Spinal cord (tissue), 10 donors: ENCODE results near the gene METTL16. TPM values are rescaled to one million over a fixed set of nuclear protein-coding genes. Genes with fewer than 3 reads are reported as not detected.

Experiments used
- DNase-seq, 6 donors: peaks; one replicate each; pipeline versions ENCODE4 v3.0.0 to v3.0.0-alpha.2; 2013 to 2015; ENCODE audit warnings: low spot score in 6 of 6, low read depth in 4 of 6
- H3K27ac ChIP-seq: one replicate; pipeline ENCODE4 v1.5.1; 2013; ENCODE audit warnings: low read depth, low read length, control low read depth
- H3K27me3 ChIP-seq: one replicate; pipeline ENCODE4 v1.6.1; 2013; ENCODE audit warnings: low read length; ENCODE audit not compliant: control insufficient read depth, insufficient read depth
- H3K36me3 ChIP-seq: one replicate; pipeline ENCODE4 v1.6.1; 2013; ENCODE audit warnings: low read length; ENCODE audit not compliant: control insufficient read depth, insufficient read depth
- H3K4me1 ChIP-seq: one replicate; pipeline ENCODE4 v1.6.1; 2013; ENCODE audit warnings: low read length; ENCODE audit not compliant: control insufficient read depth, insufficient read depth
- H3K4me3 ChIP-seq: one replicate; pipeline ENCODE4 v1.5.1; 2013; ENCODE audit warnings: low read depth, low read length, control low read depth
- H3K9me3 ChIP-seq: one replicate; pipeline ENCODE4 v1.6.1; 2013; ENCODE audit warnings: low read length; ENCODE audit not compliant: control insufficient read depth, insufficient read depth
- WGBS: methylation state at CpG from one replicate; pipeline ENCODE4 v1.1.5; 2013; ENCODE audit warnings: missing lambda C conversion rate; ENCODE audit not compliant: insufficient coverage; 5-methylcytosine and 5-hydroxymethylcytosine counted together
- polyA plus RNA-seq, 2 donors: library from polyadenylated mRNA; unstranded; fragments of 120-200 nt; gene quantifications; one replicate each; pipeline ENCODE4 v1.2.1, GENCODE V29; 2013; ENCODE audit not compliant: insufficient read length in 2 of 2
- total RNA-seq, 2 donors: library from RNA; depleted of rRNA in 1 of 2; stranded (reverse); fragments of 120-200 nt in 1 of 2; fragments of >200 nt in 1 of 2; gene quantifications; one replicate each; pipeline versions ENCODE4 v1.2.3 to v1.2.4, GENCODE V29; 2013 to 2014
- donor health status: healthy.

Gene METTL16
- total and polyA plus RNA-seq, 4 donors = 20.6 to 28.2 (median 24.8) TPM

GRCh38 chr17:2484876-2485275, 26.8 kb downstream of the METTL16 start:
- Histone ChIP-seq H3K9me3 (no peaks in the 10 kb centered on the region), H3K4me1 (no peaks in the 10 kb centered on the region), H3K4me3 (no peak overlapping the region), H3K27ac (no peak overlapping the region), H3K27me3 (no peaks in the 10 kb centered on the region), H3K36me3 (no peaks in the 10 kb centered on the region)
- WGBS = 61% methylated on average over 4 of the region's 8 CpGs
- DNase-seq = peak in 1 of 6 donors; percentile 54

GRCh38 chr17:2483084-2483483, 28.6 kb downstream of the METTL16 start:
- DNase-seq = no peak
- Histone ChIP-seq H3K9me3 (no peaks in the 10 kb centered on the region), H3K4me1 (no peaks in the 10 kb centered on the region), H3K4me3 (no peak overlapping the region), H3K27ac (no peak overlapping the region), H3K27me3 (no peaks in the 10 kb centered on the region), H3K36me3 (no peaks in the 10 kb centered on the region)
- WGBS = no CpG with 5 or more reads among the region's 1 CpG

- 57% methylated on average over 3 of the region's 7 CpGs for WGBS
- no peaks in the 10 kb centered on the region for H3K27me3 ChIP-seq
- no peaks in the 10 kb centered on the region for H3K4me1 ChIP-seq
- H3K27ac ChIP-seq = no peak overlapping the region
- H3K36me3 ChIP-seq = no peaks in the 10 kb centered on the region
- no peaks in the 10 kb centered on the region for H3K9me3 ChIP-seq
- no peak overlapping the region for H3K4me3 ChIP-seq
- DNase-seq = no peak
These were observed 29.5 kb downstream of the METTL16 start for GRCh38 chr17:2482218-2482617.

GRCh38 chr17:2481760-2482159, 29.9 kb downstream of the METTL16 start:
- Histone ChIP-seq H3K9me3 (no peaks in the 10 kb centered on the region), H3K27me3 (no peaks in the 10 kb centered on the region), H3K36me3 (peaks cover 2% of the 10 kb centered on the region), H3K27ac (no peak overlapping the region), H3K4me3 (no peak overlapping the region), H3K4me1 (no peaks in the 10 kb centered on the region)
- no peak for DNase-seq
- WGBS = no CpG with 5 or more reads among the region's 2 CpGs

GRCh38 chr17:2478458-2478857, 33.2 kb downstream of the METTL16 start:
- Histone ChIP-seq H3K27ac (no peak overlapping the region), H3K27me3 (no peaks in the 10 kb centered on the region)
- WGBS = 78% methylated on average over 2 of the region's 3 CpGs

GRCh38 chr17:2475056-2475455, 36.6 kb downstream of the METTL16 start:
- no peaks in the 10 kb centered on the region for H3K4me1 ChIP-seq
- DNase-seq = no peak
- H3K36me3 ChIP-seq = peaks cover 22% of the 10 kb centered on the region
- WGBS = 97% methylated on average over 11 of the region's 14 CpGs
- no peak overlapping the region for H3K27ac ChIP-seq
- H3K4me3 ChIP-seq = no peak overlapping the region
- no peaks in the 10 kb centered on the region for H3K9me3 ChIP-seq
- no peaks in the 10 kb centered on the region for H3K27me3 ChIP-seq

More at GRCh38 chr17:2478458-2478857, 33.2 kb downstream of the METTL16 start:
- no peaks in the 10 kb centered on the region for H3K4me1 ChIP-seq
- no peak overlapping the region for H3K4me3 ChIP-seq
- no peaks in the 10 kb centered on the region for H3K9me3 ChIP-seq
- no peak for DNase-seq
- H3K36me3 ChIP-seq = peaks cover 17% of the 10 kb centered on the region

GRCh38 chr17:2474371-2474770, 37.3 kb downstream of the METTL16 start:
- Histone ChIP-seq H3K27ac (no peak overlapping the region), H3K27me3 (no peaks in the 10 kb centered on the region), H3K4me3 (no peak overlapping the region), H3K9me3 (no peaks in the 10 kb centered on the region), H3K4me1 (no peaks in the 10 kb centered on the region), H3K36me3 (peaks cover 22% of the 10 kb centered on the region)
- 88% methylated on average over 2 of the region's 9 CpGs for WGBS
- DNase-seq = no peak

- no peak overlapping the region for H3K27ac ChIP-seq
- peaks cover 29% of the 10 kb centered on the region for H3K36me3 ChIP-seq
- H3K9me3 ChIP-seq = no peaks in the 10 kb centered on the region
- H3K4me3 ChIP-seq = no peak overlapping the region
- WGBS = no CpG with 5 or more reads among the region's 4 CpGs
- H3K4me1 ChIP-seq = no peaks in the 10 kb centered on the region
- no peak for DNase-seq
- no peaks in the 10 kb centered on the region for H3K27me3 ChIP-seq
These were observed 43.4 kb downstream of the METTL16 start for GRCh38 chr17:2468270-2468669.

- Histone ChIP-seq H3K9me3 (no peaks in the 10 kb centered on the region), H3K36me3 (peaks cover 35% of the 10 kb centered on the region), H3K27ac (no peak overlapping the region), H3K27me3 (no peaks in the 10 kb centered on the region), H3K4me3 (no peak overlapping the region), H3K4me1 (no peaks in the 10 kb centered on the region)
- 100% methylated on average over 4 of the region's 12 CpGs for WGBS
- no peak for DNase-seq
These were observed 44.8 kb downstream of the METTL16 start for GRCh38 chr17:2466931-2467330.

GRCh38 chr17:2462481-2462880, 49.2 kb downstream of the METTL16 start:
- H3K27me3 ChIP-seq = no peaks in the 10 kb centered on the region
- H3K27ac ChIP-seq = no peak overlapping the region
- WGBS = no CpG with 5 or more reads among the region's 8 CpGs
- H3K4me1 ChIP-seq = no peaks in the 10 kb centered on the region
- H3K36me3 ChIP-seq = peaks cover 42% of the 10 kb centered on the region
- no peak overlapping the region for H3K4me3 ChIP-seq
- DNase-seq = no peak
- no peaks in the 10 kb centered on the region for H3K9me3 ChIP-seq
